Measurements from ENCODE around the gene SOAT1.

- TF ChIP-seq, protein P1, sequence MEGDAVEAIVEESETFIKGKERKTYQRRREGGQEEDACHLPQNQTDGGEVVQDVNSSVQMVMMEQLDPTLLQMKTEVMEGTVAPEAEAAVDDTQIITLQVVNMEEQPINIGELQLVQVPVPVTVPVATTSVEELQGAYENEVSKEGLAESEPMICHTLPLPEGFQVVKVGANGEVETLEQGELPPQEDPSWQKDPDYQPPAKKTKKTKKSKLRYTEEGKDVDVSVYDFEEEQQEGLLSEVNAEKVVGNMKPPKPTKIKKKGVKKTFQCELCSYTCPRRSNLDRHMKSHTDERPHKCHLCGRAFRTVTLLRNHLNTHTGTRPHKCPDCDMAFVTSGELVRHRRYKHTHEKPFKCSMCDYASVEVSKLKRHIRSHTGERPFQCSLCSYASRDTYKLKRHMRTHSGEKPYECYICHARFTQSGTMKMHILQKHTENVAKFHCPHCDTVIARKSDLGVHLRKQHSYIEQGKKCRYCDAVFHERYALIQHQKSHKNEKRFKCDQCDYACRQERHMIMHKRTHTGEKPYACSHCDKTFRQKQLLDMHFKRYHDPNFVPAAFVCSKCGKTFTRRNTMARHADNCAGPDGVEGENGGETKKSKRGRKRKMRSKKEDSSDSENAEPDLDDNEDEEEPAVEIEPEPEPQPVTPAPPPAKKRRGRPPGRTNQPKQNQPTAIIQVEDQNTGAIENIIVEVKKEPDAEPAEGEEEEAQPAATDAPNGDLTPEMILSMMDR (IDR thresholded peaks at IDR 0.05), result no peak
- TF ChIP-seq RFX5 (IDR thresholded peaks at IDR 0.05; ENCODE audit: low read length), result no peak
- TF ChIP-seq, protein P2, sequence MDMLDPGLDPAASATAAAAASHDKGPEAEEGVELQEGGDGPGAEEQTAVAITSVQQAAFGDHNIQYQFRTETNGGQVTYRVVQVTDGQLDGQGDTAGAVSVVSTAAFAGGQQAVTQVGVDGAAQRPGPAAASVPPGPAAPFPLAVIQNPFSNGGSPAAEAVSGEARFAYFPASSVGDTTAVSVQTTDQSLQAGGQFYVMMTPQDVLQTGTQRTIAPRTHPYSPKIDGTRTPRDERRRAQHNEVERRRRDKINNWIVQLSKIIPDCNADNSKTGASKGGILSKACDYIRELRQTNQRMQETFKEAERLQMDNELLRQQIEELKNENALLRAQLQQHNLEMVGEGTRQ (IDR thresholded peaks at IDR 0.05; ENCODE audit: borderline replicate concordance, low read depth, low read length), result no peak
- TF ChIP-seq EZH2phosphoT487 (IDR thresholded peaks at IDR 0.05; ENCODE audit: borderline replicate concordance, low read depth), result no peak
- no peak for TF ChIP-seq EP300 (IDR thresholded peaks at IDR 0.05; ENCODE audit: borderline replicate concordance in 1 of 2, low read depth in 1 of 2, low read length in 1 of 2)
- TF ChIP-seq, protein P3, sequence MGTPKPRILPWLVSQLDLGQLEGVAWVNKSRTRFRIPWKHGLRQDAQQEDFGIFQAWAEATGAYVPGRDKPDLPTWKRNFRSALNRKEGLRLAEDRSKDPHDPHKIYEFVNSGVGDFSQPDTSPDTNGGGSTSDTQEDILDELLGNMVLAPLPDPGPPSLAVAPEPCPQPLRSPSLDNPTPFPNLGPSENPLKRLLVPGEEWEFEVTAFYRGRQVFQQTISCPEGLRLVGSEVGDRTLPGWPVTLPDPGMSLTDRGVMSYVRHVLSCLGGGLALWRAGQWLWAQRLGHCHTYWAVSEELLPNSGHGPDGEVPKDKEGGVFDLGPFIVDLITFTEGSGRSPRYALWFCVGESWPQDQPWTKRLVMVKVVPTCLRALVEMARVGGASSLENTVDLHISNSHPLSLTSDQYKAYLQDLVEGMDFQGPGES (IDR thresholded peaks at IDR 0.05; ENCODE audit: low read depth, low read length), result no peak
Measured at GRCh38 chr1:179318491-179318890, 24.9 kb downstream of the SOAT1 start.

All from SK-N-SH (cell line).